Right atrium auricular region (tissue), 2 donors: ENCODE data around the gene POLR2L. TPM values are rescaled to one million over a fixed set of nuclear protein-coding genes. Genes with fewer than 3 reads are reported as not detected.

ENCODE experiments used
- DNase-seq: peaks from one replicate; pipeline ENCODE4 v3.0.0-alpha.2; 2019; ENCODE audit warnings: low spot score
- H3K27ac ChIP-seq, 2 donors: fragments of 200-600 bp; sonication (generic); 1 replicate in 1 of 2; 2 replicates in 1 of 2; pipeline ENCODE4 v1.5.1; 2016 to 2019
- H3K27me3 ChIP-seq, 2 donors: fragments of 200-600 bp; sonication (generic); one replicate each; pipeline versions ENCODE4 v1.5.1 to v1.6.0; 2017 to 2019
- H3K36me3 ChIP-seq: fragments of 200-600 bp; sonication (generic); one replicate; pipeline ENCODE4 v1.5.1; 2016
- H3K4me1 ChIP-seq, 2 donors: fragments of 200-600 bp; sonication (generic); one replicate each; pipeline versions ENCODE4 v1.5.1 to v1.6.0; 2017 to 2019
- H3K4me3 ChIP-seq, 2 donors: fragments of 200-600 bp; sonication (generic); 1 replicate in 1 of 2; 2 replicates in 1 of 2; pipeline ENCODE4 v1.5.1; 2017 to 2019; ENCODE audit warnings: mild to moderate bottlenecking in 1 of 2, moderate library complexity in 1 of 2
- H3K9me3 ChIP-seq, 2 donors: fragments of 200-600 bp; sonication (generic); one replicate each; pipeline ENCODE4 v1.5.1; 2019
- CTCF ChIP-seq, 2 donors: fragments of 200-600 bp; sonication (generic); IDR thresholded peaks; one replicate each; pipeline ENCODE4 v1.5.1; 2019; ENCODE audit warnings: antibody characterized with exemption in 2 of 2
- total RNA-seq, 2 donors: library from RNA; depleted of rRNA; stranded (reverse); fragments of >200 nt; gene quantifications; one replicate each; pipeline ENCODE4 v1.1.0, GENCODE V29; 2016

POLR2L gene
- total RNA-seq, 2 donors from 2014 or later = 54.5 to 132 TPM

- Histone ChIP-seq H3K4me3 (peak overlapping the region; percentile 55 to 81), H3K27ac (peak overlapping the region; percentile 92 to 95), H3K9me3 (no peaks in the 10 kb centered on the region), H3K36me3 (peaks cover 31% of the 10 kb centered on the region), H3K4me1 (peaks cover 0 to 87% of the 10 kb centered on the region in 2 donors), H3K27me3 (no peaks in the 10 kb centered on the region)
- TF ChIP-seq CTCF (IDR thresholded peaks at IDR 0.05) = no peak
- DNase-seq = no peak
These were observed 8.4 kb downstream of the POLR2L start for GRCh38 chr11:833849-834311.

GRCh38 chr11:833114-833791, 9.1 kb downstream of the POLR2L start:
- TF ChIP-seq CTCF (IDR thresholded peaks at IDR 0.05) = no peak
- peak overlapping the region; percentile 92 to 95 for H3K27ac ChIP-seq
- H3K4me3 ChIP-seq = peak overlapping the region; percentile 55 to 81
- H3K36me3 ChIP-seq = peaks cover 25% of the 10 kb centered on the region
- H3K9me3 ChIP-seq = no peaks in the 10 kb centered on the region
- H3K27me3 ChIP-seq = no peaks in the 10 kb centered on the region
- DNase-seq = peak; percentile 81
- peaks cover 0 to 87% of the 10 kb centered on the region in 2 donors for H3K4me1 ChIP-seq

- Histone ChIP-seq H3K27me3 (no peaks in the 10 kb centered on the region), H3K36me3 (peaks cover 19% of the 10 kb centered on the region), H3K27ac (peak within 1 kb of the TSS; percentile 92 to 95), H3K9me3 (no peaks in the 10 kb centered on the region), H3K4me3 (peak within 1 kb of the TSS; percentile 55 to 81), H3K4me1 (peaks cover 0 to 91% of the 10 kb centered on the region in 2 donors)
- DNase-seq = no peak
- TF ChIP-seq CTCF (IDR thresholded peaks at IDR 0.05) = no peak
These were observed 9.7 kb downstream of the POLR2L start, which contains the start of gene CD151 for GRCh38 chr11:832529-833113. TSS of gene CD151 (plus strand) at chr11:832952. CDS start at chr11:836070, 3,118 bp downstream.

- no peaks in the 10 kb centered on the region for H3K27me3 ChIP-seq
- no peak for DNase-seq
- peak overlapping the region in 1 of 2 donors; percentile 81 for H3K4me3 ChIP-seq
- no peak for TF ChIP-seq CTCF (IDR thresholded peaks at IDR 0.05)
- peaks cover 0 to 91% of the 10 kb centered on the region in 2 donors for H3K4me1 ChIP-seq
- H3K27ac ChIP-seq = peak overlapping the region; percentile 92 to 95
- H3K36me3 ChIP-seq = peaks cover 13% of the 10 kb centered on the region
- no peaks in the 10 kb centered on the region for H3K9me3 ChIP-seq
These were observed 10.3 kb downstream of the POLR2L start for GRCh38 chr11:831961-832528.

- Histone ChIP-seq H3K9me3 (no peaks in the 10 kb centered on the region), H3K27ac (no peak overlapping the region), H3K36me3 (peaks cover 6% of the 10 kb centered on the region), H3K27me3 (no peaks in the 10 kb centered on the region), H3K4me1 (peaks cover 0 to 91% of the 10 kb centered on the region in 2 donors), H3K4me3 (peak overlapping the region in 1 of 2 donors; percentile 53)
- DNase-seq = no peak
- TF ChIP-seq CTCF (IDR thresholded peaks at IDR 0.05) = no peak
These were observed 11.0 kb downstream of the POLR2L start for GRCh38 chr11:831118-831864.
